Right renal cortex interstitium (tissue), 3 donors: Measurements from ENCODE around the gene BLM. TPM values are rescaled to one million over a fixed set of nuclear protein-coding genes. Genes with fewer than 3 reads are reported as not detected.

Source experiments
- DNase-seq, 3 donors: peaks; one replicate each; pipeline ENCODE4 v3.0.0-alpha.2; 2013; ENCODE audit warnings: low read depth in 3 of 3, low spot score in 2 of 3
- polyA plus RNA-seq, 3 donors: library from polyadenylated mRNA; unstranded; fragments of 120-200 nt; gene quantifications; one replicate each; pipeline ENCODE4 v1.2.1, GENCODE V29; 2013; ENCODE audit not compliant: insufficient read length in 3 of 3

Gene BLM
- polyA plus RNA-seq, 3 donors: 11.3 to 13.9 (median 12.9) TPM

DNA sequence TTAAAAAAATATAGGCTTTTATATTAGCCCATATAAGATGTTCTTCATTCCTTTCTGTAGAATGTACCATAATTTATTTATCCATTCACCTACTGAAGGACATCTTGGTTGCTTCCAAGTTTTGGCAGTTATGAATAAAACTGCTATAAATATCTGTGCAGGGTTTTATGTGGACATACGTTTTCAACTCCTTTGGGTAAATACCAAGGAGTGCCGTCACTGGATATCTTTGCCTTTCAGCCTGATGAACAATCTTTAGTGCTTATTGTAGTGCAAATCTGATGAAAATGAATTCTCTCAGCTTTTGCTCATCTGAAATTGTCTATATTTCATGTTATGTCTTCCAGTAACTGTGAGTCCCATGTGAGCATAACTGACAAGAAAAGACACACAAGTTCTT is 26.6 kb upstream of the BLM start:
- DNase-seq: no peak

DNA sequence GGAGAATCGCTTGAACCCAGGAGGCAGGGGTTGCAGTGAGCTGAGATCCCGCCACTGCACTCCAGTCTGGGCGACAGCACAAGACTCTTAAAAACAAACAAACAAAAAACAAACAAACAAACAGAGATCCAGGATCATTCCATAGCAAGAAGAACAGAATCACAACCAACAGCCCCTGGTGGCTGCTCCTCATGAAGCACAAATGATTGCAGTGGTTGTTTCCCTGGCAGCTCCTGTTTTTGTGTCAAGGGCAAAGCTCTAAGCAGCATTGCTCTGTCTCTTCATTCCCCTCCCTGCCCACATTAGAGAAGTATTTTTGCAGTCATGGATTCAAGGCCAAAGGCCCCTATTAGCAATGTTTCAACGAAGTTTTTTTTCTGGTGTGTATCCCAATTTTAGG is 25.8 kb upstream of the BLM start:
- DNase-seq: no peak

DNA sequence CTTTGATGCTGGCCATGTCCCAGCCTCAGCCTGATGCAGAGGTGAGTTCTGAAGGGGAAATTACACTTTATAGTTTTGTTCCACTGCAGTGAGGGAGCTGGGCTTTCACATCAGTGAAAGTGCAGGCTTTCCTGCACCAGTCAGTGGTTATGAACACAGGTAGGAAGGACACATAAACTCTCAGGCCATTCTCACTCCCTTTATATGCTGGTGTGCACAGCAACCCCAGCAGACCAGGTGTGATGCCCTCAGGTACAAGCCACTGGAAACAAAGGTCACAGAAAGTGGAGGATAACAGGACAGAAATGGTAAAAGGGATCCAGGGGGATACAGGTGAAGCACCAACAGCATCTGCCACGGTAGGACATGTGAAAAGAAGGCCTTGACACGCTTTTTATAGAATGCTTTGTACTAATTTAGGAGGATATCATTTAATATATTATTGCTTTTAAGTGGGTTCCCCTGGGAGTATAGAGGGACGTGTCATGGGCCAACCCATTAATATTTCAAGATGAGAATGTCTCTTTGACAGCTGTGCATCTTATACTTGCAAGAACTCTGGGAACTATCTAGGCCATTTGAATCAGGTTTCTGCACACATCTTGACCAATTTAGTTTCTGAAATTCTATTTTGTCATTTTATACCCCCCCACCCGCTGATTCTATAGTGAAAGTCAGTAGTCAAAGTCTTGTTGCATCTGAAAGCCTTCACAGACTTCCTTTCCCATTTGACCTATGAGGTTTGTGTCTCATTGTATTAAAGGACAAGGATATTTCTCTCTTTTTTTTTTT is 25.0 kb upstream of the BLM start:
- DNase-seq: no peak

DNA sequence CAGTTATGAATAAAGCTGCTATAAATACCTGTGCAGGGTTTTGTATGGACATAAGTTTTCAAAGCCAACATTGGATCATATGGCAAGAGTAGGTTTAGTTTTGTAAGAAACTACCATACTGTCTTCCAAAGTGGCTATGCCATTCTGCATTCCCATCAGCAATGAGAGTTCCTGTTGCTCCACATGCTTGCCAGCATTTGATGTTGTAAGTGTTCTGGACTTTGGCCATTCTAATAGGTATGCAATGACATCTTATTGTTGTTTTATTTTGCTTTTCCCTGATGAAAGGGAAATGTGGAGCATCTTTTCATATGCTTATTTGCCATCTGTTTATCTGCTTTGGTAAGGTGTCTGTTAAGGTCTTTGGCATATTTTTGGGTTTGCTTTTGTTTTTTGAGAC is 22.2 kb upstream of the BLM start:
- no peak for DNase-seq

DNA sequence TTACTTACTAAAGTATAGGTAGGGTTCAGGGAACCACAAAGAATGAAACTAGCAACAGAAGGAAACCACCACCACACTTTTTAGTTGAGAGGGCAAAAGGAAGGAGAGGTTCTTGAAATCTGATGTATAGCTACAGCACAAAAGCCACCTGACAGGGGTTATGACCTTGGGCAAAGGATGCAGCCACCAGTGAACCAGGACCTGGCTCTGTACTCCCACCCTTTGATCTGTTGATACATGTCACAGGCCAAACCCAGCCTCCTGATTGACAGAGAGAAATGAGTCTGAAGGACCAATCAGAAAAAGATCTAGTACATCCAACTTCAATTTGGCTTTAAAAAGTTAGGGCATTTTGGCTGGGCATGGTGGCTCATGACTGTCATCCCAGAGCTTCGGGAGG is 20.0 kb upstream of the BLM start:
- no peak for DNase-seq

DNA sequence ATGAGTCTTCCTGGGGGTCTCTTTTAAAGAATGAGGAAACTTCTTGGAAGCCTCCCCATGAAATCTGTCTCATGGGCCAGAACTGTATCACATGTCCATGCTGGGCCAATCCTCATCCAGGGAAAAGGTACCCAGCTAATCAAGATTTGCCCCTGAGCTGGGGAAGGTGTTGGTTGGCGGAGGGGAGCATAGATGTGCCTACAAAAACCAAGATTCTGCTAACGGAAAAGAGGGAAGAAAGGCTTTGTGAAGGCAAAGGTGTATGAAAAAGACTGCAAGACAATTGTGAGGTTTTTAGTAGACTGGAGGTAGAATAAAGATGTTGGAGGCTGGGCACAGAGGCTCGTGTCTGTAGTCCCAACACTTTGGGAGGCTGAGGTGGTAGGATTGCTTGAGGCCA is 18.5 kb upstream of the BLM start:
- DNase-seq: no peak

DNA sequence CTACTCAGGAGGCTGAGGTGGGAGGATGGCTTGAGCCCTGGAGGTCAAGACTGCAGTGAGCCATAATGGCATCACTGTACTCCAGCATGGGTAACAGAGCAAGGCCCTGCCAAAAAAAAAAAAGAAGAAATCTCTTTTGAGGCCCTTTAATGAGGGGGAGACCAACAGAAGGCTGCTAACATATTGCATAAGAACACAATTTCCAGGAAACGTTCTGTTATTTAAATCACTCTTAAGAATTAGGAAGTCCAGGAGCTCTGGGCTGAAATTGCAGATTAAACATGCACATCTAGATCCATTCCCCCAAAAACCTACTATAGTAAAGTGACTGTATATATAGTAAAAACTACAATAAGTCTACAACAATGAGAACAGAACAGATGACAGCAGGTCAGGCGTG is 16.1 kb upstream of the BLM start:
- DNase-seq: no peak

DNA sequence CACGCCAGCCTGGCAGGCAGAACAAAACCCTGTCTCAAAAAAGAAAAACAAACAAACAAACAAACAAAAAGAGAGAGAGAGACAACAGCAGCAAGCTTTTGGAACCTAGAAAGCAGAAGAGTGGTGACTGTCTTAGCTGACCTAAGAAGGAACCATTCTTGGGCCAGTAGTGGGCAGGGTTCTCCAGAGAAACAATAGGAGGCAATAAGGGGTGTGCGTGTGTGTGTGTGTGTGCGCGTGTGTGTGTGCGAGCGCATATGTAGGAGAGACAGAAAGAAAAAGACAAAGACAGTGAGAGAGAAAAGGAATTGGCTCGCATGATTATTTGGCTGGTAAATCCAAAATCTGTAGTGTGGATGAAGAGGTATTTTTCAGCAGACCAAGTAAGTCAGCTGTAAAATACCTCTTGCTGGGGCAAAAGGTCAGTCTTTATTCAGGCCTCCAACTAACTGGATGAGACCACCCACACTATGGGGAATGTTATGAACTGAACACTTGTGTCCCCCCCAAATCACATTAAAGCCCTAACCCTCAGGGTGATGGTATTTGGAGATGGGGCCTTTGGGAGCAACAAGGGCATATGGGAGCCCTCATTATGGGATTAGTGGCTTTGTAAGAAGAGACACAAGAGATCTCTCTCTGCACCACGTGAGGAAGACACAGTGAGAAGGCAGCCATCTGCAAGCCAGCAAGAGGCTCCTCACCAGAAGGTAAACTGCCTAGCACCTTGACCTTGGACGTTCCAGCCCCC is 15.1 kb upstream of the BLM start:
- DNase-seq: no peak

DNA sequence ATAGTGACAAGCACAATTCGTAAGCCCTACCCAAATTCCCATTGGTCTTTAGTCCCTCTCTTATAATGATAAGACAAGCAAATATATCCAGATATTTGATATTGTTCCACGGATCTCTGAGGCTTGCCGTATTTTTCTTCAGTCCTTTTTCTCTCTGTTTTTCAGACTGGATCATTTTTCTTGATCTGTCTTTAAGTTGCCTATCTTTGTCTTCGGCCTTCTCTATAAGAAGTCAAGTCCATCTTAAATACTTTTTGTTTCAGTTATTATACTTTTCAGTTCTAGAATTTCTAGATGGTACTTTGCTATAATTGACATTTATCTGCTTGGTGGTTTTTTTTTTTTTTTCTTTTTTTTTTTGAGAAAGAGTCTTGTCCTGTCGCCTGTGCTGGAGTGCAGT is 13.7 kb upstream of the BLM start:
- no peak for DNase-seq

DNA sequence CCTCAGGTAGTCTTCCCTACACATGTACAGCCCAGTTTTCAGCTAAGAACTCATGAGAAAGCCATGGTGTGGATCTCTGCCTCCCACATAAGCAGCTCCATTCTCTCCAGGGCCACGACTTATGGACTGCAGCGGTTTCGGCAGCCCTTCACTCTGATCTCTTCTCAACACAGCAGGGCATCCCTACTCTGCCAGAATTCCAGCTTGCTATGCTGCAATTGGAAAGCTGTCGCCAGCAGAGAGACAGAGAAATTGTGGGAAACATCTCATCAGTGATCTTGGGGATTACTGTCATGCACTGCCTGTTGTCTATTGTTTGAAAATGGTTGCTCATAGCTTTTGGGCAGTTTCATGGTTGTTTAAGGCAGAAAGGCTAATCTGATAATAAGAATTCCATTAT is 11.9 kb upstream of the BLM start:
- DNase-seq: no peak

DNA sequence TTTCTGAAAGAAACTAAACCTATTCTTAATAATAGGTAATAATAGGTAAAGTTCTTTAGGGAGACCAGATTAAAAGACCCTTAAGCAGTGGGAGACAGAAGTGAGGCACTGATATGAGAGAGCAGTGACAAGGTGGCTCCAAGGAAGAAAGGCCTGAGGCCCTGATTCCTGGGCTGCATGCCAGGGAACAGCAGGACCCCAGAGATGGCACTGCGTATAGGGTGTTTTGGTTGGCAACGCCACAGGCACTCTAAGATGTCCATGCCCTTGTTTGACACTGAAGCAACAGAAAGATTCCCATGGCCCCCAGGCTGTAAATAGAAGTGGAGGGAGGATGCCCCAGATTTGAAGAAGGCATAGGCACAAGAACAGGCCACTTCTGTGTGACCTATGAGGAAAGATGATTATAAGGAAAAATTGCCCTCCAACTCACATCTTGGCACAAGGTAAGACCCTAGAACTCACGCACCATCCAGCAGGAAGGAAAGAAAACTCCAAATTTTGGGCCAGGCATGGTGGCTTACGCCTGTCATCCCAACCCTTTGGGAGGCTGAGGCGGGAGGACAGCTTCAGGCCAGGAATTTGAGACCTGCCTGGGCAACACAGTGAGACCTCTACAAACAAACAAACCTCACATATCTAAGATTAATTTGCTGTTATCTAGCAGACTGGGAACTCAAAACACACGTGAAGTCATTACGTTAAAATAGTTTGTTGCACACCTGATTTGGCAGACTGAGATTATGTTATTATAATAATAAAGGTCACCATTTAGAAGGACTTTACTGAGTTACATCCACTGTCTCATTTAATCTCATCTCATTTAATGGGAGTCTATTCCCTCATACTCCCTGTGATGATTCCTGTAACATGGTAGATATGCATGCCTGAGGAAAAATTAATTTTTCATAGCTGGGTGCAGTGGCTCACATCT is 10.5 kb upstream of the BLM start:
- DNase-seq: no peak

DNA sequence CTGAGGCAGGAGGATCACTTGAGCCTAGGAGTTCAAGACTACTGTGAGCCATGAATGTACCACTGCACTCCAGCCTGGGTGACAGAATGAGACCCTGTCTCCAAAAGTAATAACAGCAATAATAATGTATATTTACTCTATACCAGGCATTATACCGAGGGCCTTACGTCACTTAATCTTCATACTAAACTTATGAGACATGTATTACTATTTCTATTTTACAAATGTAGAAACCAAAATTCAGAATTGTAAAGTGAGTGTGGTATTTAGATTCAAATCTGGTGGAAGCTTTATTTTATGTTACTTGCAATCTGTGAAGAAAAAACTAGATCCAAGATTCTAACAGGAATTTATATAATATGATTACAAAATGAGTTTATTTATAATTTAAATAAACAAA is 9.7 kb upstream of the BLM start:
- no peak for DNase-seq

DNA sequence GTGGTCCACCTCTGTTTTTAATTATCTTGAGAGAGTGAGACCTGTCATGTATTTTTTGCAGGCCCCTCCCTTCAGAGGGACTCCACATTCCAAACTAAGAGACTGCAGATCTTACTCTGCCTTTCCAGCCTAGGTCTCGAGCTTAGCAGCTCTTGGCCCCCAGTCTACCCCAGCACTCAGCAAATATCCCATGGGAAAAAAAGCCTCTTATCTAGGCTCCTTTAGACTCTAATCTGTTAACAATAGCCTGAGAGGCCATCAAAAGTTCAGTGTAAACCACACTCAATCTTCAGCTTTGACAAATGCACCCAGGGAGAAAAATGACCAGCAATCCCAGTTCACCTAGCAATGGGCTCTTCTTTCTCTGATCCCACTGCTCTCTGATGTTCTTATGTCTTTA is 8.6 kb upstream of the BLM start:
- DNase-seq: no peak

DNA sequence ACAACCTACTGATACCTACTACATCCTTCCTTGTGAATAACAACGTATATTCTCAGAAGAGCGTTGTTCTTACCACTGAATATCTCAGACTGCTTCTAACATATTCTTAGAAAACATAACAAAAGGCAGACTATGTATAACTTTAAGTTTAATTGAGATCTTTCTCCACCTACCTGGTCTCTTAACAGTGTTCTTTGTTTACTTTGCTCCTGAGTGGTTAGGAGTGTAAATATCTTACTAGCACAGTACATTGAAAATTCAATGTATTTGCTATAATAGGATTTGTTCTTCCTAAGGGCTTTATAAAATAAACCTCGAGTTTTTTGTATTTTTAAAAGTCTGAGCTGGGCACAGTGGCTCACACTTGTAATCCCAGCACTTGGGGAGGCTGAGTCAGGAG is 7.9 kb upstream of the BLM start:
- DNase-seq: no peak

DNA sequence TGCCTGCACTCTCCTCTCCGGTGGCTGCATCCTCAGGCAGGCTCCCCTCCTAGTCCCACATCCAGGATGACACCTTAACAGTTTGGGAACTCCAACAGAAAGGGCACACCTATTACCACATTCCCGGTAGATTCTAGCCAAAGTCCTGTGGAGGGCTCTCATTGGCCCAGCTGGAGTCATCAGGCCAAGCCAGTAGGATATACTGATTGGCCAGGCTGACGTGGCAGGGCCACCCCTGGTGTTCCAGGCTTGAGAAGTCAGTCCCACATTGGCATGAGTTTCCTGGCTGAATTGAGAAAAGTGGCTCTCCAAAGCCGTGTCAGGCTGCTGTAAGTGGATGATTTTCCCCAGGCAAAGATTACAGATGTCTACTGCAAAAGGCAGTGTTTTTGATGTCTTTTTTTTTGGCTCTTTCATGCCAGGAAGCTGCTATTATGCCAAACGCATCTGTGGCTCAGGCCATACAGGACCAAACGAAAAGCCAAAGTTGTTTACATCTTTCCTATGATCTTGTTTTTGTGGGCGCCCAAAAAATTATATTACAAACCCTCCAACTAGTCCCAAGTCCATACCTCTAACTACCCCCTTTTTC is 6.6 kb upstream of the BLM start:
- DNase-seq: no peak

DNA sequence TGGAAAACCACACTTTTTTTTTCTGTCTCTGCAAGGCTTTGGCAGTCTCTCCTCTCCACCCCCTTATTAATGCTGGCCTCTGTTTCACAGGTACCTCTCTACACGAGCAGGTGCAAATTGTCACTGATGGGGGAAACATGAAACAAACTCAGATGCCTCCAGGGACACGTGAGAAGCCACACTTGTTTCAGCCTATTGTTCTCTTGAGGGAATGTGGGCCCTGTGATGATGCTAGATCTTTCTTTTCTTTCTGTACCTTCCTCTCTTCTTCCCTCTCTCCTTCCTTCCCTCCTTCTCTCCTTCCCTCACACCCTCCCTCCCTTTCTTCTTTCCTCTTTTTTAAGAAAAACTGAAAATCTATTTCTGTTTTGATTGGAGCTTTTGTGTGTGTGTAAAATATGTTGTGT is 5.7 kb upstream of the BLM start:
- DNase-seq: no peak

DNA sequence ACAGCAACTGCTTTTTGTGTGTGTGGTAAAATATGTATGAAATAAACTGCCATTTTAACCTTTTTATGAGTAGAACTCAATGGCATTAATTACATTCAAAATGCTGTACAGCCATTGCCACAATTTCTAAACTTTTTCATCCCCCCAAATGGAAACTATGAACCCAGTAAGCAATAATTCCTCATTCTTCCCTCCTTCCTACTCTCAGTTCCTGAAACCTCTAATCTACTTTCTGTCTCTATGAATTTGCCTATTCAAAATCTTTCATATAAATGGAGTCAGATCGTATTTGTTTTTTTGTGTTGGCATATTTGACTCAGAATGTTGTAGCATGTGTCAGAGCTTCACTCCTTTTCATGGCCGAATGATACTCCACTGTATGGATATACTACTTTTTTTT is 5.3 kb upstream of the BLM start:
- no peak for DNase-seq

DNA sequence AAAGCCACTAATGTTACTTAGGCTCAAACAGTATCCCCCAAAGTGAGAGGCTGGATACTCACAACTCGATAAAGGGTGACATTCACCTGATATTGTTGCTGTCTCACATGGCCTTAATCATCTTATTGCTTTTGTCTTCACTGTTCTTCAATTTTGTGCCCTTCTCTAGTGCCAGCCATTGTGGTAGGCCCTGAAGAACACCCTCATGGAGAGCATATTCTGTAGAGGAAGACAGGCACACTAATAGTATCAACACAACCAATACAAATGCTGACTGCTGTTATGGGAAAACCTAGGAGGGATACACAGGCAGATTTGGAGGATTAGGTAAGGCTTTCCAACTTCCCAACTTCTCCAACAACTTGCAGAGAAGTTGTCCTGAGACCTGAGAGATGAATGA is 4.1 kb upstream of the BLM start:
- no peak for DNase-seq

DNA sequence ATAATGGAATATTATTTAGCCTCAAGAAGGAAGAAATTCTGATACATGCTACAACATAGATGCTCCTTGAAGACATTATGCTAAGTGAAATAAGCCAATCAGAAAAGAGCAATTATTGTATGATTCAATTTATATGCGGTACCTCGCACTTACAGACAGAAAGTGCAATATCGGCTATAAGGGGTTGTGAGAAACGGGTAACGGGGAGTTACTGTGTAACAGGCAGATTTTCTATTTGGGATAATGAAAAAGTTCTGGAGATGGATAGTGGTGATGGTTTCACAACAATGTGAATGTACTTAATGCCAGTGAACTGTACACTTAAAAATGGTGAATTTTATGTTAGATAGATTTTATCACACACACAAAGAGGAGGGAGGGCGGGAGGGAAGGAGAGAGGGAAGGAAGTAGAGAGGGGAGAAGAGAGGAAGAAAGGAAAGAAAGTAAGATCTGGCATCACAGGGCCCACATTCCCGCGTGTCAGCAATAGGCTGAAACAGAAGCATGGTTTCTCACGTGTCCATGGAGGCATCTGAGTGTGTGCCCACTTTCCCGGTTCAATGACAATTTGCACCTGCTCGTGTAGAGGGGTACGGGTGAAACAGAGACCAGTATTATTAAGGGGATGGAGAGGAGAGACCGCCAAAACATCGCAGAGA is 700 bp upstream of the BLM start:
- DNase-seq: no peak

DNA sequence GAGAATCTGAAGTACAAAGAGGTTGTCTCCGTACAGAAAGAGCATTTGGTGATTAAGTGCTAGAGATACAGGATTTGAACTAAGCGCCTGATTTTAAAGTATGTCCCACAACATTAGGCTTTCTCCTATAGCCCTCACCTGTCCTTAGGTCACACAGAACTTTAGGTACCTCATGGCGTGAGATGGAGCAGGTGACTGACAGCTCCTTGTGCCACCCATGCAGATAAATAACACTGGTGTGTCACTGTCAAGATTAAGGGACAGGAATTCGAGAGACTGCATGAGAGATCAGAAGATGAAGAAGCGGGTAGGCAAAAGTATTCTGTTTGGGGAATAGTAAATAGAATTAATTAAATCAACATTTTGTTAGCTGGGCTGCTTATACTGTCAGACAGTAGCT is 1.1 kb downstream of the BLM start:
- no peak for DNase-seq

DNA sequence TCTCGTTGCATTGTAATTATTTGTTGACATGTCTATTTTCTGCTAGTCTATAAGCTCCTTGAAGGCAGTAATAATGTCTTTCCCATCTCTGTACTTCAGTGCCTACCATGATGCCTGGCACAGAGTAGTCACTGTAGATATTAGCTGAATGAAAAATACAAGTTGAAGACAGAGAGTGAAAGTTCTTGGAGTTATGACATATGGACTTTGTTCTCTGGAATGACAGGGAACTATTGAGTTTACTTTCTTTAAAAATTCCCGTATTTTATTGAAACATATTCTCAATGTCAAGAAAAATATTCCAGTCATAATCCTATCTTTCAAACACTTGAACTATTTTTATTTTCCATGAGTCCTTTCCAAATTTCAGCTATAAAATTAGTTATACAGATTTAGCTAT is 3.0 kb downstream of the BLM start:
- DNase-seq: no peak
